Inferior parietal cortex (tissue), 1 donor: ENCODE results near the gene DPF3.

Experiments
- DNase-seq: peaks from one replicate; pipeline ENCODE4 v3.0.0-alpha.2; 2016; ENCODE audit errors: extremely low spot score

The DPF3 gene

DNA sequence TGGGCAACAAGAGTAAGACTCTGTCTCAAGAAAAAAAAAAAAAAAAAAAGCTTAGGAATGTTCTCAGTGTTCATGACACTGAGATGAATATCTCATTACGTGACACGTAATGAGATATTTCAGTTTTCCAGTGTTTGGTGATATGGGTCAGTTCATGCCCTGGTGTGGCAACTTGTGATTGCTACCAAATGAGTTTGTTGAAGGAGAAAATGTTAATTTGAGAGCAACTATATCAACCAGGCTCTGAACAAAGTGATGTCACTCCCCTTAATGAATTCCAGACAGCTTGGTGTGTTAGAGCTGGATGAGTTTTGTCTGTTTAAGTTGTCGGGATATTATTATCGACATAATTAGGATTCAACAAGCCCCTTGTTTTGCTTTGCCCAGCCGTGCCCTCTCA is 211.7 kb downstream of the DPF3 start:
- no peak for DNase-seq

DNA sequence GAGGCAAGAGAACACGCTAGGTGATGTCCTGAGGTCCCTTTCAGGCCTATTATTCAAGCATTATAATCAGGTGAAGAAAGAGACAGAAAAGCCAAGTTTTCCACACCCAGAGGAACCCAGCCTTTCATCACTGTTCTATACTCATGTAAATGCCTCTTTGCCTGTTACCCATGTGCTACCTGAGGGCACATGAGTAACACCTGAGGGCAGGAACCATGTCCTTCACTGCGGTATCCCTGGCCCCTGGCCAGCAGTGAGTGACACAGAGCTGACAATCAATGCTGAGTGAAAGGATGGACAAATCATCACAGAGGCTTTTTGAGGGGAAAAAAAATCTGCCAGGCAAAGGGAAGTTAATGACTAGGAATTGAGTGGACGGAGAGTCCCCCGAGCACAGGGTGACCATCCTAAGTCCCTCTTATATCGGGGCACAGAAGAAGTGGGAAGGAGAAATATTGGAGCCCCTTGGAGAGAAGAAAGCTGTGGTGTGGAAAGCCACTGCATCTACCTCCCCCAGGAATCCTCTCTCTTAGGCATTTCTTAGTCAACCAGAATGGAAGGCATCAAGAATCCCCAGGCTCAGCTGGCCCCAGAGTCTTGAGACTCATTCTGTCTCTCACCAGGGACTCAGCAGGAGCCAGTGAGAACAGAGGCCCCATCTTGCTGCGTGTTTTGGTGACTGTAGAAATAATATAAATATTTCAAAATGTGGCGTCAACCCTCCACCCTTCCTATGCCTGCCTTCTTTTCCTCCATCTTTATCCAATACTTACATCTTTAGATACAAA is 212.9 kb downstream of the DPF3 start:
- DNase-seq, result no peak

DNA sequence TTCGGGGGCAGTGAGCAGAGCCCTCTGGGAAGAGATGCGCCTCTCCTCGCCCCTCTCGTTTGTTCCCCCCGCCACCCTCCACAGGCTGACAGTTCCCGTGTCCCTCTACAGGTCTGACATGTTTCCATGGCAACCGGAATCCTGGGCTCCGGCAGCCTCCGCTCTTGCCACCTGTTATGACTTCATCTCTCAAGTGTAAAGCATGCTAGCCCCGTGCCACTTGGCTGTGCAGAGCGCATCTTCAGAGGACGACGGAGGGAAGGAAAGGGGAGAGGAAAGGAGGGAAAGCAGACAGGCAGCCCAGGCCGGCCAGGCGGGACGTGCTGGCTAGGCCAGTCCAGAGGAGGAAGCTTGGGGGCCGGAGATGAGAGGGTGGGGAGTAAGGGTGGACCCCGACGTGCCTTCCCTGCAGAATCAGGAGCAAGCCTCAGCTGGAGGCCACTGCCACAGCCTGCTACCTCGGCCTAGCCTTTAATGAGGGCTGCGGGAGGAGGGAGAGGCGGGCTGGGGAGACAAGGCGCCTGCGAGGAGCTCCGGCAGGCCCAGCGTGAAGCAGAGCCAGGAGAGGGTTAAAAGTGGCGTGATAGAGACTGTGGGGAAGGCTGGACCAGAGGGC is 214.3 kb downstream of the DPF3 start:
- no peak for DNase-seq

DNA sequence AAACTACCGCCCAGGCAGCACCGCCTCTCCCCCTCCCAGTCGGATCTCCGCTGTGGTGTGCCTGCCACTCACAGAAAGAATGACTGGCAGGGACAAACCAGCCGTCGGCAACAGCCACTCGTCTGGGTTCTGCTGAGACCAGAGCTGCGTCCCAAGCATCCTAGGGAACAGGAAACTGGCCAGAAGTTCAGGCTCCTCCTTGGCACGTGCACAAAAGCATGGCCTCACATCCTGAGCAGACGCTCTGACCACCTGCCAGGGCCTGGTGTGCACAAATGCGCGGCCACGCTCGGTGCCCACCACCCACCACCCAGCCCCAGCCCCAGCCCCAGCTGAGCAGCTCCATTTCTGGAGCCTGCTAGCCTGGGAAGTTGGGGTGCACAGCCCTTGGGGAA is 214.8 kb downstream of the DPF3 start:
- no peak for DNase-seq

DNA sequence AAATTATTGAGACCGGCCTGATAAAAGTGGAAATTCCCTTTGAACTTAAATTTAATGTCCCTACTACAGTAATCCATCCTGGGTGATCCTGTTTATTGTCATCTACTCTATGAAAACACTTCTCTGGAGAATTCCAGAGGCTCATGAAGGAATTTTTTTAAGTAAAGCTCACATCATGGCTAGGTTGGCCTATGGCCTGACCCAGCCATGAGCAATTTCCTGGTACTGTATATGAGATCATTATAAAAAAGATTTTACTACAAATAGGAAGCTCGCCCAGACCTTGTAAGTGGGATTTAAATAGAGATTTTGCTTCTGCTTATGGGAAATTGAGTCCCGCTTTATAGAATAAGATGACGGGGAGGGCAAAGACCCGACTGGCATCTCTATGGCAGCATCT is 215.5 kb downstream of the DPF3 start:
- DNase-seq, result no peak

DNA sequence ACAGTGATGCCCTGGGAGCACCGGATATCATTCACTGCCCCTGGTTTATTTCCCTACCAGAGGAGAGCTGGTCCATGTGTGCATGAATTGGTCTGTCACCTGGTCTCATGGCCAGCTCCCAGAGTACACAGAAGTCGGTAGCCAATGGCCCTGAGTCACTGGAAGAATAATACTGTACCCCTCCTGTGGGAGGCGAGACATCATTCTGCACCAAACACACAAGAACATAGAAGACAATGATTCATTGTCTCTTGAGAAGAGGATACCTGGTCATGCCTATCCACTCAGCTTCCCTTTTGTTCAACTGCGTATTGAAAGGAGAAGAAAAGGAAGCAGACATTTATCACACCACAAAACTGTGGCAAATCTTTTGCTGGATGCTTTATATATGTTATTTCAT is 216.2 kb downstream of the DPF3 start:
- DNase-seq, result no peak

DNA sequence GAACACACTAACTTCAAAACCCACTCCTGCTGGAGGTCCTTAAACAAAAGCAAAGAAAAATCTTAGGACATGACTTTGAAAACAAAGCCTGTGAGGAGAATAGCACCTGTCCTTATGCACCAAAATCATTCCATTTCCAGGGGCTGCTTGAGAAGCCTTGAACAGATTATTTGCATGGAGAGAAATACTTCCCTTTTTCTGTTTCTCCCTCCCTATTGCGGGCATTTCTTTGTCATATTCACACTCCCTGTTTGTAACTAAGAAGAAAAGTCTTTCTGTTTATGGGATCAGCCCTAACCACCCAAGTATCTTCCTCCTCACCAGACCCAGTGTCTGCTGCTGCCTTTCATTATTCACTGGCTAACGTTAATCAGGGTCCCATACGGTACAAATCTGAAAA is 218.8 kb downstream of the DPF3 start:
- DNase-seq, result no peak

DNA sequence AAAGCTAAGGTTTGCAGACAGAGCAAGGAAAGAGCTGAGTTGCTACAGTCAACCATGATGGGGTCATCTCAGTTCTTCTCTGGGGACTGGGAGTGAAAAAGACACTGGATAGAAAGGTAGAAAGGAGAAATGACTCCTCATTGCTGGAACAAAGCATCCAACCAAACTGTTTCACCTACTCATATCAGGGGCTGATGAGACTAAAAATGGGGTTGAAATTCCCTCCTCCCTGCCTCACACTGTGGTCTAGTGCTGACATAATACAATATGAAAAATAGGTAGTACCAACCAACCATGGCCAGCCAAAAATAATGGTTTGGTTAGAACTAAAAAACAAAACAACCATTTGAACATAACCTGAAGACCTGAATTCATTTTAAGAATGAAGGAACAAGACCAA is 220.7 kb downstream of the DPF3 start:
- DNase-seq, result no peak

DNA sequence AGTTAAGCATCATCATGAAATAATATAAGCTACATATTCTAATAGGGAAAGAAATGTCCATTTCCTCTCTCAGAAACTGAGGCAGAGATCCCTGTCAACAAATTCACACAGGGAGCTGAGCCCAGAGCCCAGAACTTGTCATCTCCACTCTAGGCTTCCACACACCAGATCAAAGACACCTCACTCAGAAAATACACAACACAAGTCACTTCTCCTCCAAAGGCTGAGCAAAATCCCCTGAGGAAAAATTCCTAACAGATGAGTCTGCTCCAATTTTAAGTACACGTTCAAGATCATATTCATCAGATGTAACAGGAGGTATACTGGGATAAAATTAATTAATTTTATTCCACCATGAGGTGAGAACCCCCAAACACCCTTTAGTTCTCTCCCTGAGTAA is 227.3 kb downstream of the DPF3 start:
- no peak for DNase-seq

DNA sequence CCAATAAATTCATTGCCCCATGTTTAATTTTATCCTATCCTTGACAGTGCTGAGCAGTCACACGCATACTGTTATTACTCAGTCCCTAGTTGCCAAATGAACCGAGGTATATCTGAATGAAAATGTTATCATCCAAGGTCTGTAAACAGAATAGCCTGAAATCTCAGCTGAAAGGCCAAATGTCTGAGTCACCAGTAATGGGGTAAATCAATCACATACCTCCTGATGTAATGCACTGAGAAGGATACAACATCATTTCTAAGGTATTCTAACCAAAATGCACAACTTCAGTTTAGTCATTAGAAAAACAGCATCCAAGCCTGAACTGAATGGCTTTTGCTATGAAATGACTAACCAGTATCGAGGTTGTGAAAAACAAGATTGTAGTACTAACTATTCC is 228.6 kb downstream of the DPF3 start:
- no peak for DNase-seq

DNA sequence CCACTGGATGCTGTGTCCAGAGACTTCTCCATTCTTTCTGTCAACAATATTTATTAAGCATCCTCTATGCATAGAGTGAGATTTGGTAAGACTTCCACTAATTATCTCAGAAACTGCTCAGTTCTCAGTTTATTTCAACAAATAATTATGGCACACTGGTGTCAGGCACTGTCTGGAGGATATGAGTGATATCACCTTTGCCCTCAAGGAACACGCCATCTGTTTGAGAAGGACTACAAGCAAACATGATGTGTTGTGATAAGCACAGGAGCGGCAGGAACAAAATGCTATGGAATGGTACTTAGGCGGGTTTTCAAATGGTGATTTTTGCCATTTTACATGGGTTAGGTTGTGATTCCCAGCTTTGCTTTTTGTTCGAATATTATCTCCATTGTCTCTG is 229.2 kb downstream of the DPF3 start:
- DNase-seq, result no peak

DNA sequence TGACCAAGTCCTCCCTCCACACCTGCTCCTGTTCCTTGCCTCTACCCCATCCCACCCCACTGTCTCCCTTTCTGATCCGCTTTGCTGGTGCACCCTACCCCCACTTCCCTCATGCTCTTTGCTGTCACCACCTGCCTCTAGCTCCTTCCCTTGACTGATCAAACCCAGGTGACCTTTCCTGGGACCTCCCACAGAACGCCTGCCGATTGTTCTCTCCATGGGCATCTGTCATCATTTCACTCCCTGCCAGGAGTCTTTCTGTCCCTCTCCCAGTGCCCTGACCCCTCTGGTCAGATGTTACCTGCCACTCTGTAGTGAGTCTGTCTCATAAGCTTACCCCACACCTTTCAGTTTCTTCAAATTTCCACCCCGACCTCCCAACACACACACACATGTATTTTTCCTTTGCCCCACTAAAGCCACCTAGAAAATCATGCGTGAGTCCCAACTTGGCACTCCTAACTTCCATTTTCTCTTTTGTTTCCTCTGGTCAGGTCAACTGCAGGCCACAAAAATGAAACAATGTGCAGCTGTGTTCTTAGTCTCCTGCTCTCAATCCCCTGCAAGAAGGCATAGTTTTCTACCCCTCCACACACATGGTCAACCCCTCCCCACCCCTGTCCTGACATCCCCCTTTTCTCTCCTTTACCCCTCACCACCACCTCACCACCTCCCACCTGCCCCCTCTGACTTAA is 229.8 kb downstream of the DPF3 start:
- no peak for DNase-seq

DNA sequence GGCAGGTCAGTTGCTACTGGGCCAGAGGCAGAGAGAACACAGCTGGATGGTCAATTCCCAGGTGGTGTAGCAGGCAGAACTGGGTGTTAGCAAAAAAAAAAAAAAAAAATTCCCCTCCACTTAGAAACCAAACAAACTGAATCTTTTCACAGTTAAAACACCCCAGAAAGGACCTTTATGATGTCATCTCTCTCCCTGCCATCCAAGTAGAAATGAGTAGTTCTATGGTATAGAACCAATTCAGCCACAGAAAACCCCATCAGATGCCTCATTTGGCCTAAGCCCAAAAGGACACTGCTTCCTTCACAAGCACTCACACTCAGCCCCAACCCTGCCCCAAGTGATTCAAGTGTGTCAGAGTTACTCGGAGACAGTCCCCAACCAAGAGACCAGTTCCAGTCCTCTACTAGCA is 230.8 kb downstream of the DPF3 start:
- no peak for DNase-seq

DNA sequence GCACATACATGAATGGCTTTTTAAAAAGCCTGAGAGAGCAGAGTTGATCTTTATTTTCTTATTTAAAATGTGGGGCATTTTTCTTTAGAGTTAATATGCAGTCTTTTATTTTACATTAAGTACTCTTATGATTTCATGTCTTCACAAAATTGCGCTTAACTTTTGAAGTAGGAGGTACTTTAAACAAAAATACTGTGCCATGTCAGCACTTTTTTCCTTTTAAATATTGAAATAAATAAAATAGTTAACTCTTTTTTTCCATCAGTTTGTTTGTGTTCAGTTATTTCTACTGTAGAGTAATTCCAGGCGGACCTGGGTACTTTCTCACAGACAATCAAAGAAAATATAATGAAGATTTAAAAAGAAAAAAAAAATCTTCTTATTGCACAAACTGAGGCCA is 231.7 kb downstream of the DPF3 start:
- DNase-seq, result no peak

DNA sequence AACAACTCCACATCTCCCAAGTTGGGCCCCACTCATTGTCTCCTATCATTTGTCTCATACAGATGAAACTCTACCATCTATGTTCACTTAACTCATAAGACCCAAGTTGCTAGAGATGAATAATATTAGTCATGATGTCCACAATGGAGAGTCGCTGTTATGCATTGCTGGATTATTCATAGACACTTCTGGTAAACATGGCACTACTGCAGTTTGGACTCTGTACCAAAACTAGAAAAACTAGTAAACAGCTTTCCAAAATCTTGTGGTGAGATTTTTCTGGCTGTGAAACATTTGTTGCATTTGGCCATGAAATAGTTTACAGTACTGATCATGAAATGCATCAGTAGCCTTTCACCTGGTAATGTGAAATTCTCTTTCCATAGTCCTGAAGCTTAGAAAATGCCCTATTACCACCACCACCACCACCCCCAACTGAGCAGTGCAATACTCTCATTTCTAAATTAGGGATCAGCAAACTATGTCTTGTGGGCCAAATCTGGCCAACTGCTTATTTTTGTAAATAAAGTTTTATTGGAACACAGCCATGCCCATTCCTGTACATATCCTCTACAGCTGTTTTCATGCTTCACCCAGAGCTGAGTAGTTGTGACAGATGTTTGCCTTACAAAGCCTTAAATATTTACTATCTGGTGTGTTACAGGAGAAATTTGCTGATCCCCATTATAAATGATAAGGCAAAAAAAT is 236.5 kb downstream of the DPF3 start:
- DNase-seq, result no peak

DNA sequence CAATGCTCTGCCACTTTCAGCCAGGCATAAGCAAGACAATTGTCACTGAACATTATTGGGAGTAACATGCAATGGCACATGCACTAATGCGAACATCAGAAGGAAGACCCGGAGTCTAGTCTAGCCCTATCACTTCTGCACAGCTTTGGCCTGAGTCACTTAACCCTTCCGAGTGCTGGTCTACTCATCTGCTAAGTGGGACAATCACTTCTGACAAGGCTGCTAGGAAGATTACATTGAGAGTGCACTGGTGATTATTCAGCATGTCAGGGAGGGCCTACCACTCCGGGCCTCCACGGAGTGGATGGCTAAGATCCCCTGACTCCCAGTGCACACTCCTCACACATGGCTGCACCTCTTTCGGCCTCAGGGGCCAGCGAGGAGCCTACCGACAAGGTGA is 240.9 kb downstream of the DPF3 start:
- no peak for DNase-seq

DNA sequence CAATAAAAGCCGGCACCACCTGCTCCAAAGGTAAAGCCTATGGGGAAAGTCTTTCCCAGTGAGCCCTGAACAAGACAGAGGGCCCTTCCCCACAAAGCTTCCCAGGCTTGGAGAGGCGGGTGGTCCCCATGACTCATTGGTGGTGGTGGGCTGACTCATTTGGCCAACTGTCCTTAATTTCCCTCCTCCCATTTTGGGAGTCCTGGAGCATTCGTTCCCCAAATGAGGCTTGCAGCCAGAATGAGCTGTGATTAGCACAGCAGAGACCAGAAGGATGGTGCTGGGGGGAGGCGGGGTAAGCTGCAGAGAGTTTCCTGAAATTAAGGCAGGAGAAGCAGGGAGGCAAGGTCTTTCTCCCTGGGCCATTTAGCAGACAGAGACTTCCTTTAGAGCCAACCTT is 241.7 kb downstream of the DPF3 start:
- no peak for DNase-seq

DNA sequence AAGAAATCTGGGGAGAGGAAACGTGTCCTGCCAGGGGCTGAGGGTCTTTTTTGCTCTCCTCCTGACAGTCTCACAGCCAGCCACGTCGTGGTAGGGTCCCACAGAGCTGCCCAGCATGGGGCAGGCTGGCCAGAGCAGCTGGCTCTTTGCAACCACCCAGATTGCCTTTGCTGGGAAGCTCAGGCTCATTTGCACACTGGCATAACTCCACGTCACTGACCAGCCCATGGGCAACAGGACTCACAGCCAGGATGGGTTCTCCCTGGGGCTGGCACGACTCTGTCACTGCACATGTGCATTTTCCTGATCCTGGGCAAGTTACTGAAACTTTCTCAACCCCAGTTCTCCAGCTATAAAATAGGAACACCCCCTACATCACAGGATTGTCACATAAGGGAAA is 242.2 kb downstream of the DPF3 start:
- DNase-seq, result no peak

DNA sequence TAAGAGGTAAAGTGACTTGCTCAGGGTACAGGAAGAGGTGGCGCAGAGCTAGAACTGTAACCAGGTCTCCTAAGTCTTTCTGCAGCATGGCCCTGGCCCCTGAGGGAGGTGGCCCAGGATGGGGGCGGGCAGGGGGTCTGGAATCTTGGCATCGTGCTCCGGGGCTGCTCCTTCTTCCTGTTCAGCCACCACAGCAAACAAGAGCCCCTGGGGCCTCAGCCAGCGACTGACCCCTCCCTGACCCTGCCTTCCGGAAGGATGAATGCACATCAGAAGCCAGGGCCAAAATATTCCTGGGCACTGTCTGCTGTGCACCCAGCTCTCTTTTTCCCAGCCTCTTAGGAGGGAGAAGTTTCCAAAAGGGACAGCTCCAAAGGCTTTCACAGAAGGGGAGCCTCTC is 242.8 kb downstream of the DPF3 start:
- DNase-seq, result no peak

DNA sequence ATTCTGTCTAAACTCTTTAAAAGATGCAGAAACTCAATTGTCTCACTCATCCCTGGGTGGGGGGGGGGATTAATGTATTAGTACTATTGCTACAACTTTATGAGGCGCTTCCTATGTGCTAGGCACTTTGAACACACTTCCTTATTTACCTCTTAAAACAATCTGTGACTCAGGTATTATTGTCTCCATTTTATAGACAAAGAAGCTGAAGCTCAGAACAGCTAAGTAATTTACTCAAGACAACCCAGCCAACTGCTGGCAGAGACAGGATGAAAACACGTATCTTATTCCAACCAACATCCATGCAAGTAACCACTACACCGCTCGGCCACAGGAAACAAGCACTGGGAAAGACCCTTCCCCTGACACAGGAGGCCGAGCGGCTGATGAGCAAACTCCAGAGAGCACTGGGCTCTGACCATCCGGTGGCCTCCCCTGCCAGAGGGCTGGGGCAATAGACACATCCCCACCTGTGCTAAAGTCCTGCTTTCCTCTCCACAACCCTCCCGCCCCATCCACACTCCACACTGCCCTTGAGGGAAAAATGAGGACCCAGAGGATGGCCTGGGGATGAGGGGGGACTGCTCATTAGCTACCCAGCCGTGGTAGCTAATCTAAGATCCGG is 244.2 kb downstream of the DPF3 start:
- no peak for DNase-seq

DNA sequence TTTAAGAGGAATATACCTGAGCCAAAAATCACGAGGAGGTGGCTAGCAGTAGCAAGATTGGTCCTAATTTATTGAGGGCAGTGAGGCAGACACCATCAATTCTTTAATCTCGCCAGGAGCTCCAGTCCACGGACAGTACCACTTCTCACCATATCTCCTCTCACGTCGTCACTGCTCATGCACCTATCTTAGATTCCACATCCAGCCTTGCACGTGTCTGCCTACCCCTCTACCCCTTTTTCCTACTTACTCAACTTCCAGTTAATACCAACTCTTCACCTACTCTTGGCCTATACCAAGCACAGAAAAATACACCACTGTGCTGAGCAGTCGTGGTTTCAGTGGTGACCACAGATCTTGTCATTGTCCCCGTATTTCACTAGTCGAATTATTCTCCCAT is 246.1 kb downstream of the DPF3 start:
- DNase-seq, result no peak

DNA sequence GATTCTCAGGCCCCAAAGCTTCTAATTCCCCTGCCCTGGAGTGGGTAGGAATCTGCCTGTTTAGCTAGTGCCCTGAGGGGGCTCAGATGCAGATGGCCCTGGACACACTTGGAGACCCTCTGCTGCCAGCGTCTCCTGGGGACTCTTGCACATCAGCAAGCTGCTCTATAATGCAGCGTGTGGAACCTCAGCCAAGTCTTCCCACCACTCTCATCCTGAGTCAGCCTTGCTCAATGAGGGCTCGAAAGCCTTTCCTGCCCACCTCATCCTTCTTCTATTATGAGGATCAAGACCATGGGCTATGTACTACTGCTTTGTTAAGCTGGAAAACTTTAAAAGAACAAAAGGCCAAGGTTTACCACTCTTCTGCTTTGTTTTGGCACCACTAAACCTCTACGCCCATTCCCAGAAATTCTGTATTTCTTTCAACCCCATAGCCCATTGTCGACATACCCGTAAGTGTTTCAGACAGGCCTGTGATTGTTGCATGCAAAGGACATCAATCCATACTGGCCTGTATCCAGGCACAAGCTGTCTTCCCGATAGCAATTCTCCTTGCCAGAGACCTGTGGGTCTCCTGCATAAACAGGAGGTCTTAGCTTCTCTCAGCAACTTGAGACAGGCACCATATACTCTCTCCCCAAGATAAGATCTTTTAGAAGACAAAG is 246.9 kb downstream of the DPF3 start:
- no peak for DNase-seq
